HK-2 (cell line): ENCODE results near the gene MTERF4.
"Not testable (repeated sequence)": the region's sequence is repeated elsewhere in the genome, so short reads cannot be mapped to it uniquely, and the experiment has no call there.

Source experiments
- DNase-seq: peaks from one replicate; pipeline ENCODE4 v3.0.0-alpha.2; 2018; ENCODE audit not compliant: unreplicated experiment

The MTERF4 gene

DNA sequence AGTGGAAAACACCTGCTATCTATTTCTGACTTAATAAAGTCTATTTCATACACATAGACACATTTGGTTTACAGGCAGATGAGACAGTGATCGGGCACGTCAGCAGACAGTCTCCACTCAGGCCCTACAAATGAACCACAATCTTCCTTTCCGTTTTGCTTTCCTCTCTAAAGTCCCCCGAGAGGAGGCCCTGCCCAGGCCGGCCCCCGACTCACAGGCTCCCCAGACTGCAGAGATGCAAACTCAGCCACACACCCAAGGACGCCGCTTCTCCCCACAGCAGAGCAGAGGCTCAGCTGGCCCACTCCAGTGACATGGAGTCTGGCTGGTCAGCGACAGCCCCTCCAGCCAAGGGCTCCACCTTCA is 9.3 kb upstream of the MTERF4 start:
- no peak for DNase-seq

DNA sequence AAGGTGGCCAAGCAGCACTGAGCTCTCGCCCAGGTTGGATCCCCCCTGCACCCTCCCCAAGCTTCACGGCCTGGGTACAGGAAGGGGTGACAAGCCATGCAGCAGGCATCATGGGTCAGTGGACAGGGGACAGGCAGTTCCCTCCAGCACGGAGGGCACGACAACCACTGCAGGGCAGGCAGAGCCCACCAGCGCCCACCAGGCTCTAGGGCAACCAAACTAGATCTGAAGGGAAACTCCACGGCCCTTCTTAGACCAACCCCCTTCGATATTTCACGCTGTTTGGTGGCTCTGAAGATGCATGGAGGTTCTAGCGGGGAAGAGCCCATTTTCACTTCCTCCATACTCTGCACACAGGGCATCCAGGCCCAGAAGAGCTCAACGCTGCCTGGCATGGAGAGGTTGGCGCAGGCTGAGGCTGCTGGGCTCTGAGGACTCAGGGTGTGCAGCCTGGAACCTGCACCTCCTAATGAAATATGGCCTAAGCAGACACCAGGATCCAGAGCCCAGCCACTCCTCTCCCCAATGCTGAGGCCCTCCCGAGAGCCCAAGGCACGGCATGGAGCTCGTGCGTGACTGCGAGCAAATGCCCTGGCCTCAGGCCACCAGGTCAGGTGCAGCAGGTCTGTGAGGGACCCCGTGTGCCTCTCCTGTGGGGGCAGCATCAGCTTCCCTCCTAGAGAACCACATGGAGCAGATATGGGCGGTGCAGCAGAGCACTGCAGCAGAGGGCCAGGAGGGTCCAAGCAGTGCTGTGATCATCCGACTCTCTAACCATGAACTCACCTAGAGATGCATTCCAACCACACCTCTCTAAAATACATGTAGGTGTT is 8.7 kb upstream of the MTERF4 start:
- no peak for DNase-seq

DNA sequence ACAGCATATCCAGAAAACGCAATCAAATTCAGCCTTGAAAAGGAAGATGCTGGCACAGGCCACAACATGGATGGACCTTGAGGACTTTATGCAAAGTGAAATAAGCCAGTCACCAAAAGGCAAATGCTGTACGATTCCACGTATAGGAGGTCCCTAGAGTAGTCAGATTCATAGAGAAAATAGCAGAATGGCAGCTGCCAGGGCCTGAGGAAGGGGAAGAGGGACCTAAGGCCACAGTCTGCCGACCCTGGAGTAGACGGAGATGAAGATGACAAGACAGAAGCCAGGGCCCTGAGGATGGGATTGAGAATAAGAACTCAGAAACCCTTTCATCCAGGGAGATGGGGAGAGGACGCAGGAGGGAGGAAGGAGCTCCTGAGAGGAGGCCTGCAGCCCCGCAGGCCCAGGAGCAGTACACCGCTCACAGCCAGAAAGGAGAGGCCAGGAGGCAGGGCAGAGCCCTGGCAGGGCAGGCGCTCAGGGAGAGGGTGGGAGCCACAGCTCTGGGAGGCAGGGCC is 8.1 kb upstream of the MTERF4 start:
- no peak for DNase-seq

DNA sequence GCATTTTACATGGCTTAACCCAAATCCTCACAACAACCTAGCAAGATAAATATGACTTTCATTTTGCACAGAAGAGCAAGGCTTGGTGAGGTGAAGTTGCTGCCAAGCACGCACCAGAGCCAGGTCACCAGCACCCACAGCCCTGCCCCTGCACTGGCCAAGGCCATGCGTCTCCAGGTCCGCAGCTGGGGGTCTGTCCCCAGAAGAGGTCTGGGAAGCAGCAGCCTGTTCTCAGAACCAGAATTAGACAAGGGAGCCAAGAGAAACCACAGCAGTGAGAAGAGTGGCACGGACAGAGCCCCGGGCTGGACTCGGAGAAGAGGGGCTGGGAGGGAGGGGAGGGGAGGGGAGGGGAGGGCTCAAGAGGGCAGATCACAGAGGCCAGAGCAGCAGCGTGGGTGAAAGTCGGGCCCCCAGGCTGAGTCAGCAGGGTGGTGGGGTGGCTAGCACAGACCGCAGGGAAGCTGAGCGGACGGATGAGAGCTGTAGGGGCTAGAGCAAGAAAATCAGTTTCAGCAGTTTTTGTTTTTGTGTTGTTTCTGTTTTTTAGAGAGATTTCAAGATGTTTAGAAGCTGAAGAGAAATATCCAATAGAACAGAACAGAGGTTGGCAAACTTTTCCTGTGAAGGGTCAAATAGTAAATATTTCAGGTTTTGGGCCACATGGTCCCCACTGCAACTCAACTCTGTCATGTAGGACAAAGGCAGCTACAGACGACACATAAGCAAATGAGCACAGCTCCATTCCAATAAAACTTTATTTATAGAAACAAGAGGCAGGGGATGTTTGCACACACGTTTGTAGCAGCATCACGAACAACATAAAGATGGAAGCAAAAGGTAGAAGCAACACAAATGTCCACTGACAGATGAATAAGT is 7.4 kb upstream of the MTERF4 start:
- DNase-seq: no peak

DNA sequence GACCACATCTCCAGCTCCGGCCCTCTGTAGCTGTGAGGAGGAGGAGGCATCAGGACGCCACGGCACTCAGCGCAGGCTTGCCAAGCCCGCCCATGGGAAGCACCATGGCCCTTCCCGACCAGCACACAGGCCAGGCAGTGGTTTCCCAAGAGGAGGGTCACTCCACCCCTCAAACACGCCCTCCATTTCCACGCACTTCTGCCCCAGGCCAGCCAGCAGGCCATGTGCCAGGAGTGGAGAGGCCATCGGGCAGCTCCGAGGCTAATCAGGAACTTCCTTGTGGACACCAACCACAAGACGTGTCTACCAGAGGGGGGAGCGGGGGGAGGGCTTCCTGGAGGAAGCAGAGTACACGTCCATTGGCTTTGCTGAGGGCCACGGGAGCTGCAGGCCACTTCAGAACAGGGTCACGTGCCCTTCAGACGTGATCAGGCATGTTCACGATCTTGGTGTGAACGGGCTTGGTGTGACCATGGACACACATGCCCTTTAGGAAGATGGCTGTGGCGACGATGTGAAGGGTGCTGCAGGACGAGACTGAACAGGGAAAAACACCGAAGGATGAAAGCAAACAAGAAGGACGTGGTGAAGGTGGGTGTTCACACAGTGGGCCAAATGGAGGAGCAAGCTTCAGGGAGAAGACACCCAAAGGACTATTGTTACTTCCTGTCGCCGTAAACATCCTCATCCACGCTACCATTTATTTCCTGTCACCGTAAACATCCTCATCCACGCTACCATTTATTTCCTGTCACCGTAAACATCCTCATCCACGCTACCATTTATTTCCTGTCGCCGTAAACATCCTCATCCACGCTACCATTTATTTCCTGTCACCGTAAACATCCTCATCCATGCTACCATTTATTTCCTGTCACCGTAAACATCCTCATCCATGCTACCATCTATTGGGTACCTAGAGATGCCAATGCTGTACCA is 6.5 kb upstream of the MTERF4 start:
- DNase-seq: no peak

DNA sequence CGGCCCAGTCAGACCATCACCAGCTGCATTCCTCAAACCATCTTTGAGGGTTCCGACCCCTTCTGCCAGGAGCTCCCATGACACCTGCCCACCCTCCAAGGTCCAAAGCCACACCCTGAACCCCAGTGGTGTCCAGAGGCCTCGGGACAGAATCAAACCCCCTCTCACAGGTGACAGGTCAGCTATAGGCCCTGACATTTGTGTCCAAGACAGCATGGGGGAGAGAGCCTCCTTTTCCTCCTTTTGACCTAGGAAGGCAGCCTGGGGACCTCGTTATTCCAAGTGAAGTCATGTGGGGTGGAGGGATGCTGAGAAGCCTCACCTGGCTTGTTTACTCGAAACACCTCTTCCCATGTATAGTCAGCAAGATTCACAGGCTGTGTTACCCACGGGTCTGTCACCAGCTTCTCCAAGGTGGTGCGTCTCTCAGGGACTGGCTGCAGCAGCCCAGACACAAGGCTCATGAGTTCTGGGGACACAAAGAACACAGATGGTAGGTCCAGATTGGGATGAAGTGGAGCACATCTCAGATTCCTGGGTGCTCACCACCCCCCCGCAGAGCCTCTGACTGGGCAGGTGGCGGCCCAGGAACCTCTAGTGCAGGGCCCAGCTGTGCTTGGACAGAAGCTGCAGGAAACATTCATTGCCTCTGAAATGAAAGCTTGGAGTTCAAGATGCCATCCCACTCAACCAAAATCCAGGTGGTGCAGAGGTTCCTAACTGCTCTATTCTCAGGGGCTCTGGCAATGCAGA is 5.1 kb upstream of the MTERF4 start:
- no peak for DNase-seq

DNA sequence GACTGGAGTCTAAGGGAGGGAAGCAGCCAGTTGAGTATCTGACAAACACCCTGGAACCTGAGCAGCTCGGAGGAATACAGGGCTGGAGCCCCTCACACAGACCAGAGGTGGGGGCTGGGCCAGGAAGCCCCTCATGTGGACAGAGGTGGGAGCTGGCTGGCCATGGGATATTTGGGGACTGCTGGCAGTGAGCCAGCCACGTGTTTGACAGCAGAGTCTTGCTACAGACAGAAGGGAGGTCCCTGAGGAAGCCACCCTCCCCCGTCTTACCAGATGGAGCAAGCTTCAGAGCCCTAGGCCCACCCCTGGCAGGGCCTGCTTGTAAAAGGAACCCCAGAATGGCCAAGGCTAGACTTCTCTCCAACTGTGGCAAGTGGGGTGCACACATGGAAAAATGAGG is 3.6 kb upstream of the MTERF4 start:
- DNase-seq: no peak

DNA sequence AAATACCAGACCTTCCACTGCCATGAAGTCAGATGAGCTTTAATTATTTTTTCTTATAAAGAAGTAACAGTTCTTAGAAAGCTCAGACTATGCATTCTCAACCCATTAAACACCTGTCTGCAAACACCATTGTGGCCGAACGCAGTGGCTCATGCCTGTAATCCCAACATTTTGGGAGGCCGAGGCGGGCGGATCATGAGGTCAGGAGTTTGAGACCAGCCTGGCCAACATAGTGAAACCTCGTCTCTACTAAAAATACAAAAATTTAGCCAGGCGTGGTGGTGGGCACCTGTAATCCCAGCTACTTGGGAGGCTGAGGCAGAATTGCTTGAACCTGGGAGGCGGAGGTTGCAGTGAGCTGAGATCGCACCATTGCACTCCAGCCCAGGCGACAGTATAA is 2.5 kb upstream of the MTERF4 start:
- not testable (repeated sequence) for DNase-seq

DNA sequence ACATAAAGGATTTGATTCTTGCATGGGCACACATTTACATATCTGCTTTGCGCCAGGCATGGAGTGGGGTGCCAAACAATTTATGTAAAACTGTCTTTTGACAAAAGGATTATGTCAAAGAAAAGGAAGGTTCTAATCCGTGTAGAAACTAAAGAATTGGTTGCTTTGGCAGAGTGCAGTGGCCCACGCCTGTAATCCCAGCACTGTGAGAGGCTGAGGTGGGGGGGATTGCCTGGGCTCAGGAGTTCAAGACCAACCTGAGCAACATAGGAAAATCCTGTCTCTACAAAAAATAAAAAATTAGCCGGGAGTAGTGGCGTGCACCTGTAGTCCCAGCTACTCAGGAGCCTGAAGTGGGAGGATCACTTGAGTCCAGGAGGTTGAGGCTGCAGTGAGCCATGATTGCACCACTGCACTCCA is 1.1 kb upstream of the MTERF4 start:
- DNase-seq: no peak

DNA sequence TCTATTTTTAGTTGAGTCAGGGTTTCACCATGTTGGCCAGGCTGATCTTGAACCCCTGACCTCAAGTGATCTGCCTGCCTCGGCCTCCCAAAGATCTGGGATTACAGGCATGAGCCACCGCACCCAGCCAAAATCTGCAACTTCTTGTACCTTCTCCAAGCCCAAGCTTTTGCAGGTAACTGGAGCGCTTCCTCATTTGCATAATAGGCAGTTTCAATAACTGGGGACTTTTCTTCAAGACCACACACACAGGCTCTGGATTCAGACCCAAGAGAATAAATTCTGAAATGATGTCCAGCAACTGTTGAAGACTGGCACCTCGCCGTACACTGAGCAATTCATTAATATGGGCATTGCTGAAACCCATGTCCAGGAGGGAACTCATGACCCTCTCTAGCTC is 2.8 kb downstream of the MTERF4 start:
- DNase-seq: no peak

DNA sequence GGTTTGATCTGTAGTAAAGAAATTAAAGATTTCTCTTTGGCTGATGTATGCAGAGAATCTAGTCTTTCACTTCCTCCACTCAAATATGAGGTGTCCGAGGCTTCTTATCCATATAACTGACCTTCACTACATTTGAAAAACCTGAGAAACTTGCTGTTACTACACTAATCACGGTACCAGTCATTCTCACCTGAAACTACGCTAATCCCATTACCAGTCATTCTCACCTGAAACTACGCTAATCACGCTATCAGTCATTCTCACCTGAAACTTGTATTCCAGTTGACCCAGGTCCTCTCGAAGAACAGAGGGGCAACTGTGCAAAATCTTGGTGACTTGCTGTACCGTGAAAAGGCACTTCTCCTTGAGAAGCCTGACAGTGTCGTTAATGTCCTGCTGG is 5.1 kb downstream of the MTERF4 start:
- DNase-seq: no peak

DNA sequence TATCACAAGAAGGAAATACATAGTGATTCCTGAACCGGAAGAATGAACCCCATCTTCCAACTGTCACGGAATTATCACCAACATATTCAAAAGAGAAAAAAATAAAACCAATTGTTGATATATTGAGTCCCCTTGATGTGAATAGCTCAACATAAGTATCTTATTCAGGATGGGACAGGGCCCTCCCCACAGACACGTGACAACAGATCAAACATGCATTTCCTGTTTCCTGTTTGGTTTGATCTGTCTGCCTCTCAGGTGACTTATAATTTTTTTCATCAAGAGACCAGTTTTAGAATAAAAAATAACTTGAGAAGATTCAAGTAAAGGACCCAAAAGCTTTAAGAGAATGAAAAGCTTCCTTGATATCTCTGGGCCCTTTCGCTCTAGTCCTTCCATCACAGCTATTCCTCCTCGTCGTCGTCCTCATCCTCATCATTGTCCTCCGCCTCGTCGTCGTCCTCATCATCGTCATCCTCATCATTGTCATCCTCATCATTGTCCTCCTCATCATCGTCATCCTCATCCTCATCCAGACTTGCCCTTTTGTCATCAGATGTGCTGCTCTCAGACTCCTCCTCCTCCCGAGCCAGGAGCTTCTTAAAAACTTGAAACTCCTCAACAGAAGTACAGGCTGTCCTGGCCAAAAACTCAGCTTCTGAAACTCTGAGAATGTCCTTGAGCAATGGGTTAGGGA is 6.3 kb downstream of the MTERF4 start:
- DNase-seq: no peak

DNA sequence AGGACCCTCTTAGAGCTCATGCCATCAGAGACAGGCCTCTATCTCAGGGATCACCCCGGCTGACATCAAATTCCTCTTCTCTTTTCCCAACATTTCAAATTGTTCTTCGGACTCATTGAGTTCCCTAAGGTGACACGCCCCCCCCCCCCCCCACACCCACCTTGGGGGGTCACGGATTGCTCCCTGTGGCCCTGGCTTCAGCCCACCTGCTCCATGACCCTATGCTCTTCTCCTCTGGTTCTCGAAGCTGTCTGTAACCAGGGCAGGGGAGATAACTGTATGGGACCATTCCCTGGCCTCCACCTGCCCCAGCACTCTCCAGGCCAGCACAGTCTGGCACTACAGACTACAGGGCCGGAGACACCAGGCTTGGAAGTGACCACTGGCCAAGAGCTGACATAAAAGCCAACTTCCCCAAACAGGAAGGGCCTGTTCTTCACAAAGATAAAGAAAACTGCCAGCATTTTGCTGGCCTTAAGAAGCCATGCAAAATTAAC is 7.1 kb downstream of the MTERF4 start:
- DNase-seq: no peak

DNA sequence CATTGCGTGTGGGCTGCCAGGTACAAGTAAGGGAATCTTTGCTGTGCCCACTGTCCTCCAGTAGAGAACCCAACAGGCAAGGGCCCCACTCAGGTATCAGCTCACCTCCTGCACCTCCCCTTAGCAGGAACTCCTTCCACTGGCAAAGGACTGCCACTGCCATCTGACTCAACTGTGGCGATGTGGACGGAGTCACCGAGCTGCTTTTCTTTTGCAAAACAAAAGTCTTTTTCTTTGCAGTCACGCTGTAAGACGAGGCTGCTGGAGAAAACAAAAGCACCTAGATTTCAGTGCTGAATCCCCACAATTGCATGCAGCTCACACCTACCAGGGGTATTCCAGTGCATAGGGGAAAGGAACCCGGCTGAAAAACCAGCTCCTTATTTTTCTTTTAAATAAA is 7.9 kb downstream of the MTERF4 start:
- no peak for DNase-seq

DNA sequence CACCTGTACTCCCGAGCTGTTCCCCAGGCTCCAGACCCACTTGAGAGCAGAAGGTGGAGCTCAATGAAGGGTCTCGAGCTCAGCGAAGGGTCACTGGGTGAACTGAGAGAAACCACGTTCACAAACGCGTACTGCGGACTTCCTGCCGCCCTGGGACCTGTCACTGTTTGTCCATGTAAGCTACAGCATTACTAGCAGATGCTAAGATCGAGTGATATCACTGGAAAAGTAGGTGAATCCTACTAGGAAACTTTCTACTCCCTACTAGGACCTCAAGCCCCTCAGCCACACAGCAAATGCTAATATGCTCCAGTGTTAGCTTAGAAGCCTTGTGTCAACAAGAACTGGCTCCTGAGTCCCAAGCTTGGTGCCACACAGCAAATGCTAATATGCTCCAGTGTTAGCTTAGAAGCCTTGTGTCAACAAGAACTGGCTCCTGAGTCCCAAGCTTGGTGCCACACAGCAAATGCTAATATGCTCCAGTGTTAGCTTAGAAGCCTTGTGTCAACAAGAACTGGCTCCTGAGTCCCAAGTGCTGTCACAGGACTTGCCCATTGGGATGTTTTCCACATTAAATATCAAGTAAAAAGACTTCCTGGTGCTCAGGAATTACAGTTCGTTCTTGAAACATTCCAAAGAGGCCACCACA is 8.8 kb downstream of the MTERF4 start:
- DNase-seq: not testable (repeated sequence)

DNA sequence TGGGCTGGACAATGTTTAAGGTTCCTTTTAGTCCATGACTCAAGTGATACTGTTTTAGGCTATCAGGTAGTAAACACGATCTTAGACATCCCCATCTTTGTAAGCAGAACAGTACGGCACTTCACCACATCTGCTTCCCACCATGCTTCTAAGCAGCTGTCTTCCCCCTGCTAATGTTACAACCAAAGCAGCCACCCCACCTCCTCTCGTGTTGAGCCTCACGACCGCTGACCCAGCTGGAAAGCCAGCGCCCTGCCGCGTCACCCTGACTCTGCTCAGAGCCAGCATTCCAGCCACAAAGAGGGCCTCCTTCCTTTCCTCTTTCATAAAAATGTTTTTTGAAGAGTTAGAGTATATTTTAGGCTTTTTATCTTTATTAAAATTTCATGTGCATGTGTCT is 9.4 kb downstream of the MTERF4 start:
- DNase-seq: no peak

DNA sequence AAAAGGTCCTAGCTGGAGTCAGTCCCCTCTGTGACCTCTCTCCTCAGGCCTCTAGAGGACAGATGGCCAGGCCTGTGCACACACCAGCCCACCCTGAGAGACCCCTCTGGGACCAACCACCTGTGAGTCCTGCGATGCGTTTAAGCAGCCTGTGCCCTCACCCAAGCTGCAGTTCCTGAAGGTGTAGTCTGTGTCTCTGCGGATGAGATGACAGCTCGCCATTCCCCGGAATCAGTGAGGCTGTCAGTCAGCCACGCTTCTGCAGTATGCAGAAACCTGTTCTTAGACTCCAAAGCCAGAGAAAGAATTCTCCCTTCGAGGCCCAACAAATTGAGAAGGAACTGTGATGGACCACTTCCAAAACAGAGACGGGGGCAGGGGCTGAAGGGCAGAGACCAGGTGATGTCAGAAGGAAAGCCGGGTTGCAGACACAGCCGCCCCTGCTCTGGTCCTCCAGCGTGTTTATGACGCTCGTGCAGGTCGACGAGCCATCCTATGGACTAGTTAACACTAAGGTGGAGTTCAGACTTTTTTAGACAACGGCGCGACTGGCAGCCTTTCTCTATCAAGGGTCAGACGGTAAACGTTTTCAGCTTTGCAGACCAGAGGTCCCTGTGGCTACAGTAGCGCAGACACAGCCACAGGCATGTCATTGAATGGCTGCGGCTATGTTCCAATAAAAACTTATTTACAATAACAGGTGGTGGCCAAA is 10.2 kb downstream of the MTERF4 start:
- no peak for DNase-seq

DNA sequence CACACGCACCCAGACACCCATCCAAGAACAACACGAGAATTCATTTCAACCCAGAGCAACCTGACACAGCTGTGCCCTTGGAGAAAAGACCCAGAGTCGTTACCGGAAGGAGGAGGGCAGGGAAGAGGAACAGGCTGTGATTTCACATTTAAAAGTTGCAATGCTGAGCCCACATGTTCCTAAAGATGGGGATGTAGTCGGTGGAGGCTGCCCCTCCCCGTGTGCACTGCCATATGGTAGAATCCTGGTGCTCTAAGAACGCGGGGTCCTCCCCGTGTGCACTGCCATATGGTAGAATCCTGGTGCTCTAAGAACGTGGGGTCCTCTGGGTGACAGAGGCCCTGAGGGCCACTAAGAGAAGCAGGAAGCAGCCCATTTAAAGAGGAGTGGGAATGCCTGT is 10.9 kb downstream of the MTERF4 start:
- no peak for DNase-seq
